AG10803 (cell line): Measurements from ENCODE around the gene ANKS1B.

Source experiments
- DNase-seq: peaks from one replicate; pipeline ENCODE4 v3.0.0; 2010; ENCODE audit warnings: low read depth
- H3K4me3 ChIP-seq: 2 replicates; pipeline ENCODE4 v1.5.1; 2011; ENCODE audit warnings: mild to moderate bottlenecking, low read length, control low read depth
- CTCF ChIP-seq: conservative IDR thresholded peaks from 2 replicates; pipeline ENCODE4 v1.5.1; 2011; ENCODE audit warnings: mild to moderate bottlenecking, low read length, control low read depth, inconsistent platforms

The ANKS1B gene

GRCh38 chr12:99959549-99960170 lies 25.1 kb downstream of the ANKS1B start:
- TF ChIP-seq CTCF, result no peak
- DNase-seq, result peak; percentile 16
- H3K4me3 ChIP-seq, result no peak overlapping the region

GRCh38 chr12:99957866-99958466 lies 26.8 kb downstream of the ANKS1B start:
- no peak for TF ChIP-seq CTCF
- H3K4me3 ChIP-seq, result no peak overlapping the region
- DNase-seq, result no peak

GRCh38 chr12:99954724-99955123 lies 30.0 kb downstream of the ANKS1B start:
- no peak for DNase-seq
- no peak for TF ChIP-seq CTCF
- H3K4me3 ChIP-seq, result no peak overlapping the region

- TF ChIP-seq CTCF, result no peak
- no peak for DNase-seq
- H3K4me3 ChIP-seq, result no peak overlapping the region
Observed at GRCh38 chr12:99948370-99948769, 36.4 kb downstream of the ANKS1B start.

GRCh38 chr12:99946131-99946530 lies 38.6 kb downstream of the ANKS1B start:
- DNase-seq, result no peak
- no peak for TF ChIP-seq CTCF
- no peak overlapping the region for H3K4me3 ChIP-seq

GRCh38 chr12:99935608-99936007 lies 49.1 kb downstream of the ANKS1B start:
- no peak for DNase-seq
- TF ChIP-seq CTCF, result no peak
- no peak overlapping the region for H3K4me3 ChIP-seq

- H3K4me3 ChIP-seq, result no peak overlapping the region
- no peak for TF ChIP-seq CTCF
- no peak for DNase-seq
Observed at GRCh38 chr12:99926511-99927169, 58.1 kb downstream of the ANKS1B start.
